ENCODE results near the gene XPNPEP3. TPM values are rescaled to one million over a fixed set of nuclear protein-coding genes. Genes with fewer than 3 reads are reported as not detected.
A peak's percentile ranks its signal among the peaks of the same experiment; 100 is the strongest.

Gene XPNPEP3
- polyA plus RNA-seq = 10 to 100 TPM in 1 of 4 donors, 1 to 10 TPM in 2, under 1 TPM in 1; 0.89 to 11.9 (median 2.6) TPM
- long read RNA-seq, donor 1, transcript XPNPEP3-205 (3 exons, 1,418 nt) = major isoform, 6 of 6 reads
- long read RNA-seq, donor 1, partial matches to known transcripts = 0 of 6 reads
- long read RNA-seq, donor 1, other reads (novel, unspliced or antisense) = 0 of 6 reads
- long read RNA-seq, donor 2, partial matches to known transcripts = 0 of 2 reads
- long read RNA-seq, donor 2, other reads (novel, unspliced or antisense) = 0 of 2 reads
- long read RNA-seq, donor 3, partial matches to known transcripts = 0 of 1 reads
- long read RNA-seq, donor 3, other reads (novel, unspliced or antisense) = 0 of 1 reads
- long read RNA-seq, donor 4 = 0 reads
- long read RNA-seq, donor 5 = 0 reads
- long read RNA-seq, donor 6, partial matches to known transcripts = 0 of 1 reads
- long read RNA-seq, donor 6, other reads (novel, unspliced or antisense) = 0 of 1 reads
- long read RNA-seq, donor 7, partial matches to known transcripts = 0 of 1 reads
- long read RNA-seq, donor 7, other reads (novel, unspliced or antisense) = 0 of 1 reads
- long read RNA-seq, donor 8 = 0 reads
- long read RNA-seq, donor 9, partial matches to known transcripts = 0 of 1 reads
- long read RNA-seq, donor 9, other reads (novel, unspliced or antisense) = 0 of 1 reads
- long read RNA-seq, donor 10, partial matches to known transcripts = 0 of 1 reads
- long read RNA-seq, donor 10, other reads (novel, unspliced or antisense) = 0 of 1 reads

GRCh38 chr22:40856513-40857308, at the start of gene XPNPEP3, which contains the start of gene ST13:
XPNPEP3 (plus strand) TSS chr22:40857148; CDS start chr22:40857182, 34 bp downstream.
ST13 (minus strand) TSS chr22:40856639; CDS start chr22:40856540, 99 bp downstream.
- H3K27ac ChIP-seq (ENCODE audit: low read depth in 1 of 3, low read length in 2 of 3) = peak within 1 kb of the TSS; percentile 84 to 99 (median 99)
- DNase-seq (peak; percentile 97 to 99), FAIRE-seq (no peak)
- H3K36me3 ChIP-seq (ENCODE audit: control insufficient read depth in 3 of 3, insufficient read depth in 2 of 3, low read depth in 1 of 3, low read length in 3 of 3) = peaks cover 0 to 7% (median 2%) of the 10 kb centered on the region in 3 donors
- peaks cover 7 to 26% (median 10%) of the 10 kb centered on the region in 3 donors for H3K4me1 ChIP-seq (ENCODE audit: control insufficient read depth in 3 of 3, insufficient read depth in 2 of 3, low read depth in 1 of 3, low read length in 2 of 3)
- no peaks in the 10 kb centered on the region for H3K27me3 ChIP-seq (ENCODE audit: control insufficient read depth in 3 of 3, insufficient read depth in 3 of 3, low read length in 3 of 3)
- WGBS, 3 donors = 0 to 1% (median 0%) methylated on average over 46 to 63 of the region's 63 CpGs
- H3K4me3 ChIP-seq (ENCODE audit: low read depth in 1 of 3, low read length in 3 of 3) = peak within 1 kb of the TSS; percentile 73 to 98 (median 82)
- H3K9me3 ChIP-seq (ENCODE audit: control insufficient read depth in 2 of 2, insufficient read depth in 1 of 2, low read depth in 1 of 2, low read length in 1 of 2) = no peaks in the 10 kb centered on the region

DNA sequence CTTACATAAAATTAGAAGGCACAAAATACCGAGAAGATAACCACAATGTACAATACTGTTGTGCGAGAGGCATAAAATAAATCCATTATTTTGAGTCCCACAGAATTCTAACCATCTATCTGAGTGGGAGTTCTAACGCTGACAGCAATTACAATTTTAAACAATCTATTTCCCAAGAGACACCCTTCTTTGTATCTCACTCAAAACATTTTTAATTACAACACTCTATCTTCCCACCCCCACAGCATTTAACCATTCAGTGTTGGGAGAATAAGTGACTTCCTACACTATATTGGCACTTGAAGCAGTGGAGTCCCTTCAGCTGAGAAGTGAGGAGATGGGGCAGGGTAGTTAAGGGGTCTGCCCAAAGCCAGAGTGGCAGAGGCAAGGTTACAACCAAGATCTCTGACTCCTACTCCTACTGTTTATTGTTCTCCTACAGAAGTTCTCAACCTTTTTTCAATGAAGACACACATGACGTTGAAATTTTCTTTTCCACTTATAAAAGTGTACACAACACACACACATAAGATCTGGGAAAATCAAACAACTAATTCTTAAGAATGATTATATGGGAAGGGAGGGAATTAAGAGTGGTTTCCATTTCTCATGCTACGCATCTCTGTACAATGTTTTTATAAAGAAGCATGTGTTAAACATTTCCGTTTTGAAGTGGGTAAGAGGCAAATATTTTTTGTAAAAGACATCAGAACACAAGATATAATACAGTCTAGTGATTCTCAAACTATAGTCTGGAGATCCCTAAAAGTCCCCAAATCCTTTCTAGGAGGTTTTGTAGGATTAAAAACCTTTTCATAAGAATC, 48.7 kb upstream of the XPNPEP3 start:
- H3K27ac ChIP-seq (ENCODE audit: low read depth in 1 of 3, low read length in 2 of 3) = no peak overlapping the region
- DNase-seq (no peak), FAIRE-seq (no peak)
- 62 to 85% (median 82%) methylated on average over 6 of the region's 6 CpGs for WGBS, 3 donors
- H3K4me3 ChIP-seq (ENCODE audit: low read depth in 1 of 3, low read length in 3 of 3) = no peak overlapping the region
- H3K27me3 ChIP-seq (ENCODE audit: control insufficient read depth in 3 of 3, insufficient read depth in 3 of 3, low read length in 3 of 3) = no peaks in the 10 kb centered on the region
- no peaks in the 10 kb centered on the region for H3K4me1 ChIP-seq (ENCODE audit: control insufficient read depth in 3 of 3, insufficient read depth in 2 of 3, low read depth in 1 of 3, low read length in 2 of 3)
- no peaks in the 10 kb centered on the region for H3K9me3 ChIP-seq (ENCODE audit: control insufficient read depth in 2 of 2, insufficient read depth in 1 of 2, low read depth in 1 of 2, low read length in 1 of 2)
- peaks cover 0 to 12% (median 0%) of the 10 kb centered on the region in 3 donors for H3K36me3 ChIP-seq (ENCODE audit: control insufficient read depth in 3 of 3, insufficient read depth in 2 of 3, low read depth in 1 of 3, low read length in 3 of 3)

GRCh38 chr22:40813912-40814315, 43.0 kb upstream of the XPNPEP3 start:
- Histone ChIP-seq H3K27me3 (ENCODE audit: control insufficient read depth in 3 of 3, insufficient read depth in 3 of 3, low read length in 3 of 3) (no peaks in the 10 kb centered on the region), H3K4me3 (ENCODE audit: low read depth in 1 of 3, low read length in 3 of 3) (no peak overlapping the region), H3K27ac (ENCODE audit: low read depth in 1 of 3, low read length in 2 of 3) (no peak overlapping the region), H3K36me3 (ENCODE audit: control insufficient read depth in 3 of 3, insufficient read depth in 2 of 3, low read depth in 1 of 3, low read length in 3 of 3) (peaks cover 0 to 5% (median 0%) of the 10 kb centered on the region in 3 donors), H3K9me3 (ENCODE audit: control insufficient read depth in 2 of 2, insufficient read depth in 1 of 2, low read depth in 1 of 2, low read length in 1 of 2) (no peaks in the 10 kb centered on the region), H3K4me1 (ENCODE audit: control insufficient read depth in 3 of 3, insufficient read depth in 2 of 3, low read depth in 1 of 3, low read length in 2 of 3) (peaks cover 2 to 9% (median 7%) of the 10 kb centered on the region in 3 donors)
- DNase-seq = no peak
- no peak for FAIRE-seq

GRCh38 chr22:40817737-40818136, 39.2 kb upstream of the XPNPEP3 start:
- Histone ChIP-seq H3K36me3 (ENCODE audit: control insufficient read depth in 3 of 3, insufficient read depth in 2 of 3, low read depth in 1 of 3, low read length in 3 of 3) (peaks cover 0 to 4% (median 0%) of the 10 kb centered on the region in 3 donors), H3K27me3 (ENCODE audit: control insufficient read depth in 3 of 3, insufficient read depth in 3 of 3, low read length in 3 of 3) (no peaks in the 10 kb centered on the region), H3K27ac (ENCODE audit: low read depth in 1 of 3, low read length in 2 of 3) (no peak overlapping the region), H3K4me3 (ENCODE audit: low read depth in 1 of 3, low read length in 3 of 3) (no peak overlapping the region), H3K9me3 (ENCODE audit: control insufficient read depth in 2 of 2, insufficient read depth in 1 of 2, low read depth in 1 of 2, low read length in 1 of 2) (no peaks in the 10 kb centered on the region), H3K4me1 (ENCODE audit: control insufficient read depth in 3 of 3, insufficient read depth in 2 of 3, low read depth in 1 of 3, low read length in 2 of 3) (peaks cover 2 to 9% (median 9%) of the 10 kb centered on the region in 3 donors)
- WGBS, 3 donors = 84 to 89% (median 84%) methylated on average over 4 of the region's 4 CpGs
- FAIRE-seq (no peak), DNase-seq (no peak)

GRCh38 chr22:40818192-40818746, 38.7 kb upstream of the XPNPEP3 start:
- H3K27ac ChIP-seq (ENCODE audit: low read depth in 1 of 3, low read length in 2 of 3) = no peak overlapping the region
- WGBS, 3 donors = 29 to 36% (median 35%) methylated on average over 14 of the region's 14 CpGs

GRCh38 chr22:40818747-40819598, 38.0 kb upstream of the XPNPEP3 start, which contains the start of gene SLC25A17:
SLC25A17 (minus strand) TSS chr22:40819346; CDS start chr22:40819248, 98 bp downstream.
- peaks cover 2 to 12% (median 9%) of the 10 kb centered on the region in 3 donors for H3K4me1 ChIP-seq (ENCODE audit: control insufficient read depth in 3 of 3, insufficient read depth in 2 of 3, low read depth in 1 of 3, low read length in 2 of 3)
- H3K27ac ChIP-seq (ENCODE audit: low read depth in 1 of 3, low read length in 2 of 3) = peak within 1 kb of the TSS; percentile 34 to 91 (median 67)
- FAIRE-seq = no peak

More at GRCh38 chr22:40818192-40818746, 38.7 kb upstream of the XPNPEP3 start:
- DNase-seq (no peak), FAIRE-seq (no peak)
- Histone ChIP-seq H3K4me3 (ENCODE audit: low read depth in 1 of 3, low read length in 3 of 3) (peak overlapping the region in 2 of 3 donors; percentile 68 to 99), H3K9me3 (ENCODE audit: control insufficient read depth in 2 of 2, insufficient read depth in 1 of 2, low read depth in 1 of 2, low read length in 1 of 2) (no peaks in the 10 kb centered on the region), H3K4me1 (ENCODE audit: control insufficient read depth in 3 of 3, insufficient read depth in 2 of 3, low read depth in 1 of 3, low read length in 2 of 3) (peaks cover 2 to 9% (median 9%) of the 10 kb centered on the region in 3 donors), H3K36me3 (ENCODE audit: control insufficient read depth in 3 of 3, insufficient read depth in 2 of 3, low read depth in 1 of 3, low read length in 3 of 3) (peaks cover 0 to 2% (median 0%) of the 10 kb centered on the region in 3 donors), H3K27me3 (ENCODE audit: control insufficient read depth in 3 of 3, insufficient read depth in 3 of 3, low read length in 3 of 3) (no peaks in the 10 kb centered on the region)

More at GRCh38 chr22:40818747-40819598, 38.0 kb upstream of the XPNPEP3 start, which contains the start of gene SLC25A17:
- WGBS, 3 donors = 0 to 1% (median 0%) methylated on average over 53 to 61 of the region's 61 CpGs
- Histone ChIP-seq H3K27me3 (ENCODE audit: control insufficient read depth in 3 of 3, insufficient read depth in 3 of 3, low read length in 3 of 3) (no peaks in the 10 kb centered on the region), H3K9me3 (ENCODE audit: control insufficient read depth in 2 of 2, insufficient read depth in 1 of 2, low read depth in 1 of 2, low read length in 1 of 2) (no peaks in the 10 kb centered on the region), H3K36me3 (ENCODE audit: control insufficient read depth in 3 of 3, insufficient read depth in 2 of 3, low read depth in 1 of 3, low read length in 3 of 3) (peaks cover 0 to 3% (median 0%) of the 10 kb centered on the region in 3 donors), H3K4me3 (ENCODE audit: low read depth in 1 of 3, low read length in 3 of 3) (peak within 1 kb of the TSS; percentile 68 to 99 (median 97))
- peak; percentile 91 to 92 for DNase-seq
